Measurements from ENCODE around the gene PFKFB2.

- TF ChIP-seq CTCF (IDR thresholded peaks at IDR 0.05) (no peak), EZH2 (IDR thresholded peaks at IDR 0.05; ENCODE audit: borderline replicate concordance, insufficient read depth, low read depth, low read length, poor library complexity, severe bottlenecking) (no peak)
Observed at GRCh38 chr1:207033302-207033701, 19.8 kb upstream of the PFKFB2 start.

Measured in B cell (primary cell).